Body of pancreas (tissue), 4 donors: ENCODE results near the gene DDTL. TPM values are rescaled to one million over a fixed set of nuclear protein-coding genes. Genes with fewer than 3 reads are reported as not detected.

Experiments
- ATAC-seq: fragments of 150-250 bp; one replicate; pipeline ENCODE4 v1.9.1; 2016
- DNase-seq, 4 donors: peaks; one replicate each; pipeline ENCODE4 v3.0.0-alpha.2; 2019
- H3K27ac ChIP-seq, 4 donors: fragments of 200-600 bp; sonication (generic); 1 replicate in 3 of 4; 2 replicates in 1 of 4; pipeline versions ENCODE4 v1.5.1 to v1.6.1; 2016 to 2019; ENCODE audit warnings: mild to moderate bottlenecking in 1 of 4, mixed read lengths in 1 of 4, moderate library complexity in 1 of 4
- H3K27me3 ChIP-seq, 2 donors: fragments of 200-600 bp; sonication (generic); one replicate each; pipeline ENCODE4 v1.6.0; 2016; ENCODE audit warnings: mild to moderate bottlenecking in 1 of 2
- H3K36me3 ChIP-seq, 2 donors: fragments of 200-600 bp; sonication (generic); replicated peaks in 1 of 2; 2 replicates each; pipeline ENCODE4 v1.5.1; 2016; ENCODE audit warnings: low read depth in 2 of 2; ENCODE audit not compliant: insufficient read depth in 1 of 2
- H3K4me1 ChIP-seq: fragments of 200-600 bp; sonication (generic); one replicate; pipeline ENCODE4 v1.6.0; 2016
- H3K4me3 ChIP-seq, 2 donors: fragments of 200-600 bp; sonication (generic); 1 replicate in 1 of 2; 2 replicates in 1 of 2; pipeline ENCODE4 v1.5.1; 2016 to 2019
- H3K9me3 ChIP-seq, 3 donors: fragments of 200-600 bp; sonication (generic); 1 replicate in 2 of 3; 2 replicates in 1 of 3; pipeline ENCODE4 v1.5.1; 2016
- CTCF ChIP-seq, 7 experiments: fragments of 450-650 bp in 4 of 7; fragments of 200-600 bp in 3 of 7; sonication (generic) in 3 of 7; IDR thresholded peaks; one replicate each; pipeline ENCODE4 v1.5.1; 2016 to 2019; ENCODE audit warnings: antibody characterized with exemption in 7 of 7
- POLR2A ChIP-seq, 3 donors: fragments of 450-650 bp; IDR thresholded peaks; one replicate each; pipeline ENCODE4 v1.6.1; 2016; ENCODE audit warnings: antibody characterized with exemption in 3 of 3, mild to moderate bottlenecking in 2 of 3
- WGBS, 2 donors: methylation state at CpG; one replicate each; pipeline ENCODE4 v1.1.5; 2017; 5-methylcytosine and 5-hydroxymethylcytosine counted together
- intact Hi-C: fragments of 100-400 bp; cut with DNase I; formaldehyde crosslinking; loops from one replicate; pipeline ENCODE4 v1.15.1; 2023
- total RNA-seq, 2 donors: library from RNA; depleted of rRNA; stranded (reverse); fragments of >200 nt; gene quantifications; one replicate each; pipeline ENCODE4 v1.1.0, GENCODE V29; 2016

The DDTL gene
- total RNA-seq, 2 donors from 2014 or later: 0.66 TPM; not detected in 1

- DNase-seq: no peak
- 94 to 96% methylated on average over 1 of the region's 1 CpG for WGBS, 2 donors
- H3K36me3 ChIP-seq: no peaks in the 10 kb centered on the region
- H3K27me3 ChIP-seq: no peaks in the 10 kb centered on the region
- ATAC-seq: no peak
- peaks cover 16% of the 10 kb centered on the region for H3K4me1 ChIP-seq
- H3K4me3 ChIP-seq: no peak overlapping the region
- no peaks in the 10 kb centered on the region for H3K9me3 ChIP-seq
- TF ChIP-seq POLR2A (IDR thresholded peaks at IDR 0.05): no peak
- TF ChIP-seq CTCF (IDR thresholded peaks at IDR 0.05): no peak
- intact Hi-C loops: no loop called here
- no peak overlapping the region for H3K27ac ChIP-seq
Measured at GRCh38 chr22:24016156-24016555, 49.5 kb downstream of the DDTL start.

GRCh38 chr22:24021304-24021703 is 54.6 kb downstream of the DDTL start:
- no peaks in the 10 kb centered on the region for H3K27me3 ChIP-seq
- H3K27ac ChIP-seq: no peak overlapping the region
- DNase-seq (no peak), ATAC-seq (no peak)
- 96 to 100% methylated on average over 3 of the region's 3 CpGs for WGBS, 2 donors
- no peak overlapping the region for H3K4me3 ChIP-seq
- H3K36me3 ChIP-seq: no peaks in the 10 kb centered on the region
- no peaks in the 10 kb centered on the region for H3K9me3 ChIP-seq
- no peaks in the 10 kb centered on the region for H3K4me1 ChIP-seq
- TF ChIP-seq CTCF (IDR thresholded peaks at IDR 0.05) (no peak), POLR2A (IDR thresholded peaks at IDR 0.05) (no peak)
- intact Hi-C loops: no loop called here

Other genes with a start within 250 kb of the DDTL start
- 1 to 10 TPM; 4.2 to 9.9 TPM for gene ZNF70, start 215.8 kb upstream of the DDTL start, total RNA-seq
- not detected for gene VPREB3, start 212.5 kb upstream of the DDTL start, total RNA-seq
- not detected for gene C22orf15, start 203.9 kb upstream of the DDTL start, total RNA-seq
- gene CHCHD10, start 198.9 kb upstream of the DDTL start, total RNA-seq: 100 to 1,000 TPM in 1 of 2 donors, 10 to 100 TPM in 1; 18.2 to 116 TPM
- gene MMP11, start 194.0 kb upstream of the DDTL start, total RNA-seq: 1 to 10 TPM; 1.0 to 2.0 TPM
- 100 to 1,000 TPM in 1 of 2 donors, 10 to 100 TPM in 1; 40.2 to 119 TPM for gene SMARCB1, start 179.9 kb upstream of the DDTL start, total RNA-seq
- 10 to 100 TPM in 1 of 2 donors, 1 to 10 TPM in 1; 6.2 to 33.3 TPM for gene DERL3, start 127.9 kb upstream of the DDTL start, total RNA-seq
- gene SLC2A11, start 109.0 kb upstream of the DDTL start, total RNA-seq: 10 to 100 TPM; 23.6 to 32.3 TPM
- 100 to 1,000 TPM; 134 to 156 TPM for gene MIF, start 72.5 kb upstream of the DDTL start, total RNA-seq
- 10 to 100 TPM in 1 of 2 donors, 1 to 10 TPM in 1; 8.3 to 16.5 TPM for gene GSTT2B, start 5.7 kb upstream of the DDTL start, total RNA-seq
- 10 to 100 TPM; 70.3 to 78.4 TPM for gene DDT, start 7.6 kb downstream of the DDTL start, total RNA-seq
- gene GSTT2, start 13.2 kb downstream of the DDTL start, total RNA-seq: not detected
- gene GSTT4, start 38.6 kb downstream of the DDTL start, total RNA-seq: not detected
- gene CABIN1, start 44.4 kb downstream of the DDTL start, total RNA-seq: 10 to 100 TPM; 32.4 to 80.8 TPM
- gene SUSD2, start 214.6 kb downstream of the DDTL start, total RNA-seq: 1 to 10 TPM; 4.2 to 7.6 TPM